ENCODE data around the gene FANCD2.
"Not testable (repeated sequence)": the region's sequence is repeated elsewhere in the genome, so short reads cannot be mapped to it uniquely, and the experiment has no call there.

FANCD2 gene

GRCh38 chr3:10026084-10026890, at the start of gene FANCD2:
Gene FANCD2, plus strand, starts transcription at chr3:10026437. Its CDS starts 2,221 bp downstream, at chr3:10028658.
- DNase-seq = peak; percentile 94

- DNase-seq = peak; percentile 87
Measured at GRCh38 chr3:9976721-9977709, 49.2 kb upstream of the FANCD2 start.

DNA sequence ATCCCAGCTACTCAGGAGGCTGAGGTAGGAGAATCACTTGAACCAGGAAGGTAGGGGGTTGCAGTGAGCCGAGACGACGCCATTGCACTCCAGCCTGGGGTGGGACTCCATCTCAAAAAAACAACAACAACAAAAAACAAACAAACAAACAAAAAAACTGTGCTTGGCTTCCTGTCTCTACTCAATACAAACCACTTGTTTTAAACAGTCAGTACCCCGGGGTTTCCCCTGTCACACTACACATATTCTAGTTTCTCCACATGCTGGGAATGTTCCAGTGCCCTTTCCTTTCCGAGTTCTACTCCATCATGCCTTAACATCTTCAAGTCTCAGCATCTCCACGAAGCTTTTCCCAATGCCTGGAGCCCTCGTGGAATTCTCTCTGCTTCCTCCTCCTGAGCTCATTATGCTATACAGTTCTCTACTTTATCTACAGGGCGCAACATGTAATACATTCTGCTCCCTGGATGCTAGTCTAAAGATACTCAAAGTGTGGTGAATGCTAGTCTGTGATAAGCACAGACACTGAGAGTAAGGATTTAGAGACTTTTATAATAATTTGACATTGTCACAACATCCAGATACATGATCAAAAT, 47.4 kb upstream of the FANCD2 start:
- DNase-seq = no peak

DNA sequence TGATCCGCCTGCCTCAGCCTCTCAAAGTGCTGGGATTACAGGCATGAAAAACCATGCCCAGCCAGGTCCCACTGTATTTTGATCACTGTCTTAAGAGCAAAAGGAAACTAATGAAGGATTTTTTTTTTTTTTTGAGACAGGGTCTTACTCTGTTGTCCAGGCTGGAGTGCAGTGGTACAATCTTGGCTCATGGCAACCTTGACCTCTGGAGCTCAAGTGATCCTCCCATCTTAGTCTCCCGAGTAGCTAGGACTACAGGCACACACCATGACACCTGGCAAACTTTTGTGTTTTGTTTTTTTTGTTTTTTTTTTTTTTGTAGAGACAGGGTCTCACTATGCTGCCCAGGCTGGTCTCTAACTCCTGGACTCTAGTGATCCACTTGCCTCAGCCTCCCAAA, 46.0 kb upstream of the FANCD2 start:
- no peak for DNase-seq

DNA sequence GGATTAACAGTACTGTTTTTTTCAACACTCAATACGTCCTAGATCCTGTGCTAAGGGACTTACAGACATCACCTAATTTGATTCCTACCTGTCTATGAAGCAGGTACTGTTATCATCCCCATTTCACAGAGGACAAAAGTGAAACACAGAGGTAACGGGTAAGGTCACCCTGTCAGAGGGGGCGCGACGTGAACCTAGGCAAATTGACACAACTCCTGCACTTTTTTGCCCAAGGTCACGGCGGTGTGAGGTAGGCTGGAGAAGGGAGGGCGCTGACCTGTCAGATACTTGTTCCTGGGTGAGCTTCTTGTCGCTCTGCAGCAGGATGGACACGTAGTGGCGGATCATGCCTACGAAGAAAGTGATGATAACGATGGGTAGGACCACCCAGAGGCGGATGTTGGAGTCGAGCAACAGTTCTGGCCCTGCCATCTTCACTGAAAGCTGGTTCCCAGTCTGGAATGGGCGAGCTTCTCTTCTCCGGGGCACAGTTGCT, 40.0 kb upstream of the FANCD2 start:
- no peak for DNase-seq

DNA sequence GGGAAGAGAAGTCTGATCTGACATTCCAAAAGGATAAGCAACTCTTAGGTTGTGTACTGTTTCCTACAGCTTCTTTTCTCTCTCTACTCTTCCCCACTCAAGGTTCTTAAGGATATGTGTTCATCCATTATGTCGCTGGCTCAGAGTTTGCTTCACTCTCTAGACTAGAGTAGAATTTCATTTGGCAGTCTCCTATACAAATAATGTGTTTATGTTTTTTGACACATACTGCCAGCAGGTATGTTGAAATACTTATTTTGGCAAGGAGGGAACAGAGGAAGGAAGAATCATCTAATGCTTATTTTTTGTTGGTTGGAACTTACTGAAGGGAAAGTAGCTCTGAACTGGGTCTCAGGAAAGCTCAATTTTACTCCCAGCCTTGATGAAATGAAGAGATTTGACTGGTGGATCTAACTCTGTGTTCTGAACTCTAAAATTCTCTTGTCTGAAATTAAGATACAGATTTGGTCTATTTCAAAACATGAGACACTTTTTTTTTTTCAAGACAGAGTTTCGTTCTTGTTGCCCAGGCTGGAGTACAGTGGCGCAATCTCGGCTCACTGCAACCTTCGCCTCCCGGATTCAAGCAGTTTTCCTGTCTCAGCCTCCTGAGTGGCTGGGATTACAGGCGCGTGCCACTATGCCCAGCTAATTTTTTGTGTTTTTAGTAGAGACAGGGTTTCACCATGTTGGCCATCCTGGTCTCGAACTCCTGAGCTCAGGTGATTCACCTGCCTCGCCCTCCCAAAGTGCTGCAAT, 32.0 kb upstream of the FANCD2 start:
- DNase-seq = no peak

DNA sequence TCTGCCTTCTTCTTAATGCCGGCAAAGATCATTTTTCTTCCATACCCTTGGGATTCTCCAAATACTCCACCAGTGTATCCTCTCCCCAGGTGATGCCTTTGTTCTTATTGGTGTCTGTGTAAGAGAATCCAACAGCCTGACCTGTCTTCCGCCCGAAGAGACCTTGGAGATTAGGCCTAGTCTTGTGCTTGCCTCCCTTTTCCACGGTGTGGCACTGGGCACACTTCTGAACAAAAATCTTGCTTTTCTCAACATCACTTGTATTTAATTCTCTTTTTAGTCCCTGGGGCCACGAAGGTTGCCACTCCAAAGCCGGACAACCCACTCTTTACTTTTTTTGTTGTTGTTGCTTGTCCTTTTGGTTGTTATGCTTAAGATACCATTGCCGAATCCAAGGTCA, 25.6 kb upstream of the FANCD2 start:
- no peak for DNase-seq

DNA sequence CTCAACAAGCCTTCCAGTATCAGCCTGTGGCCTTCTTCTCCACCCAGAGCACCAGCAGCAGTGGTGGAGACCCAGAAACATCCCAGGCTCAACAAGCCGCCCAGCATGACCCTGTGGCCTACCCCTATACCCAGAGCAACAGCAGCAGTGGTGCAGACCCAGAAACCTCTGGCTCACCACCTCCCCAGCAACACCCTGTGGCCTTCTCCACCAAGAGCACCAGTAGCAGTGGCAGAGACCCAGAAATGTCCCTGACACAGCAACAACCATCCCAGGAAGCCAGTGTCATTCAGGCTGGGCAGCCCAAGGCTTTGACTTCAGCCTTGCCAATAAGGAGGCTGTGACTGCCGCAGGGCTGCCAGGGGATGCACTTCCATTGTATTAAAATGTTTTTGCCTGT, 23.3 kb upstream of the FANCD2 start:
- DNase-seq = no peak

DNA sequence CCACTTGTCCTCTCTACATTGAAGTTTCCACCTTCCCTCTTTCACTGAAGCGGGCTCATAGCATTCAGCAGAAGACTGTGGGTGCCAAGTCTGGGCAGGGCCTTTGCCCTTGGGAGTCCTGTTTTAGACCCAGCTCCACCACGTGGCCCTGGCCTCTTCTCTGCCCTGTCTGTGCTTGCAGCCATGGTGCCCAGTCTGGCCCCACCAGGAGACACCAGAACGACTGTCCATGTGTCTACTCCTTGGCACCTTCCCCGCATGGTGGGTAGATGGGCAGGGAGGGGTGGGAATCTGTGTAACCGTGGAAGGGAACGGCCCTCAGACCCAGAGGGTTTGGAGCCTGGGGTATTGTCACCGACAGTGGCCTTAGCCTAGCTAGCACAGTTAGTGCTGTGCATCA, 21.7 kb upstream of the FANCD2 start:
- DNase-seq = no peak

DNA sequence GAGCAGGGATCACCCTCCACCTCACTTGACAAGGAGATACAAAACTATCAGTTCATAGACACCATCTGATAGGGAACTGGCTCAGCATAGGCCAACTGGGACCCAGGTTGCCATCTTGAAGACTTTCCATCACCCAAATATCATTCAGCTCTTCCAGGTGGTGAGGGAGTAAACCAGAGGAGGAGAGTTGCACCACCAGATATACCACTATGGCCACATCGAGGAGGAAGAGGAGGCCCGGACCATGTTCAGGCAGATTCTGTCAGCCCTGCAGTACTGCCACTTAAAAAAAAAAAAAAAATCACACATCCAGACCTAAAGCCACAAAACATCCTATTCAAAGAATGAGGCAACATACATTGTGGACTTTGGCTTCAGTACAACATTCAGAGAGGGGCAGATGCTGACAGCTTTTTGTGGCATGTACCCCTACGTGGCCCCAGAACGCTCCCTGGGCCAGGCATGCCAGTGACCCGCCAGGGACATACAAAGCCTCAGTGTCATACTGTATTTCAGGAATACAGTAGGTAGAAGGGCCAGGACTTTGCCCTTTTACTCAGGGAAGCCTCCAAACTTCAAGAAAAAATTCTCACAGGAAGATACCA, 21.2 kb upstream of the FANCD2 start:
- no peak for DNase-seq

GRCh38 chr3:10006048-10006761, 20.0 kb upstream of the FANCD2 start:
- DNase-seq = no peak

- DNase-seq = no peak
Measured at GRCh38 chr3:10006762-10007090, 19.5 kb upstream of the FANCD2 start.

- no peak for DNase-seq
Measured at GRCh38 chr3:10007126-10007782, 19.0 kb upstream of the FANCD2 start.

DNA sequence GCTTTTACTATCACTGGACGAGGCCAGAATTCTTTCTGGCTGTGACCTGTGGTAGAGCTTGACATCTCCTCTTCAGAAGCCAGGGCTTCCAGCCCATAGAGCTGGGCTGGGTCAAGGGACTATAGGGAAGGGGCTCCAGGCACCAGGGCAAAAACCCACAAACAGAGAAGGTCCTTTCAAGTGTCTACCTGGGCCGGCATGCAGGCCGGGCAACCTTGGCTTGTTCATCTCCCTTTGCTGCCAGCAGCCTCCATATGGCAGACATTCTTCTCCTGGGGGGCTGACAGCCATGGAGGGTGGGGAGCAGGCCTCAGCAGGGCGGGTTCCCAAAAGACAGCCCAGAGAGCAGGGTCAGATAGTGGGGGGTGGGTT, 18.0 kb upstream of the FANCD2 start:
- DNase-seq = not testable (repeated sequence)

DNA sequence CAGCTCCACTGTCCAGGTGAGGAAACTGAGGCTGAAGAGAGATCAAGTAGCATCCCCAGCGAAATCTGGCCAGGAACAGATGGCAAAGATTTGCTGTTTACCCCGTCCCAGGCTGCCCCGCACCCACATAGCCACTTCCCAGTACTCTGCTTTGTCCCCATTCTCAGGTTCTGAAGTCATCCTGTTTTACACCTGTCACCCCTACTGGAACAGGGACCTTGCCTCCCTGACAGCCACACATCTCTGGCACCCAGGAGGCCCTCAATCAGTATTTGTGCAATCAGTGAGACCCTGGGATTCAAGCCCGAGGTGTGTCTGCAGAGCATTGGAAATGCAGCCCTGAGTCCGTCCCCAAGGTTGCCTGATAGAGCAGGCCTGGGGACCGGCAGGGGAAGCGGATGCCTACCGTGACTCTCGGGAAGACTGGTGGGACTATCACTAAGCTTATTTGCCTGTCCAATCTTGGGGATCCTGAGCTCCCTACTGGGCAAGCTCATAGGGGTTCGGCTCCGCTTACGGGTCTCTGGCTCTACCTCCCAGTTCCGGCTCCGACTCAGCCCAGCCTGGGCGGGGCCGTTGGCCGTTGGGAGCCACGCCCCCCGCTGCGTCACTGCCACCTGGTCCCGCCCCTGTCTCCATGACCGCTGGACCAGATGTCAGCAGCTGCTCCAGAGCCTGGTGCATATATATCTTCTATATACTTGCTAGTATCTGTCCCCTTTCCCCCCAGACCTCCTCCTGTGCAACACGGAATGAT, 17.5 kb upstream of the FANCD2 start:
- DNase-seq = peak; percentile 82

GRCh38 chr3:10010421-10010877, 15.8 kb upstream of the FANCD2 start:
- DNase-seq = no peak

GRCh38 chr3:10010878-10011465, 15.3 kb upstream of the FANCD2 start:
- peak; percentile 93 for DNase-seq

DNA sequence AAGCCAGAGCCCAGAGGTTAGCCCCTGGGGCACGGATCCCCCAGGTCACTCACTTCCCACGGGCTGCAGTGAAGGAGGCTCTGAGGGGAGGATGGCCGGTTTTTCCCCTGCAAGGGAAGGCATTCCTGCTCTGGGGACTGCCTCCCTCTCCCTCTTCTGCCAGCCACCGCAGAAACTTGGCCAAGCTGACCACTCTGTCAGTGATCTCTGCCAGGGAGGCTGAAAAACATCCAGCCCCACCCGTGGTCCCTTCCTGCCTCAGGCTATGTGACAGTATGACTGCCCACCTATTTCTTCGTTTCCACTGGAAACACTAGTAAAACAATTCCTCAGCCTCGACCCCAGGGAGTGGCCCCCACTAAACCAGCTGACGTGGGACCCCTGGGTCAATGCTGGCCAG, 14.6 kb upstream of the FANCD2 start:
- no peak for DNase-seq

- no peak for DNase-seq
Measured at GRCh38 chr3:10012106-10012505, 14.1 kb upstream of the FANCD2 start.

GRCh38 chr3:10015461-10015904, 10.8 kb upstream of the FANCD2 start:
- DNase-seq = no peak
